Measurements from ENCODE around the gene TSHZ2.

- TF ChIP-seq POLR2A (IDR thresholded peaks at IDR 0.05) (no peak), CTCF (IDR thresholded peaks at IDR 0.05) (no peak), POLR2AphosphoS5 (IDR thresholded peaks at IDR 0.05) (no peak)
These were observed 508.8 kb downstream of the TSHZ2 start for GRCh38 chr20:53480913-53481312.
